H1 (cell line): ENCODE measurements around the gene HMG20A. TPM values are rescaled to one million over a fixed set of nuclear protein-coding genes. Genes with fewer than 3 reads are reported as not detected.

ENCODE experiments used
- CTCF ChIA-PET: fragments of 300-600 bp; sonication (Branson Sonifier 250); formaldehyde crosslinking; loops from one replicate; lab custom pipeline; 2021; ENCODE audit not compliant: partially characterized antibody; lab: Charles Lee
- POLR2A ChIA-PET: fragments of 300-600 bp; sonication (Branson Sonifier 250); formaldehyde crosslinking; loops from one replicate; lab custom pipeline; 2021; ENCODE audit warnings: inconsistent platforms; ENCODE audit not compliant: partially characterized antibody; lab: Charles Lee
- DNase-seq, 2 experiments: peaks; one replicate each; pipeline versions ENCODE4 v3.0.0 to v3.0.0-alpha.2; 2010 to 2022; ENCODE audit warnings: low spot score in 2 of 2, low read depth in 1 of 2, mixed read lengths in 1 of 2
- FAIRE-seq: peaks from 2 replicates; lab custom pipeline; 2011; peaks lifted over from hg19 to GRCh38; lab: Jason Lieb, UNC
- H2AFZ ChIP-seq: 2 replicates; pipeline ENCODE4 v1.8.1; 2012; ENCODE audit warnings: low read length, inconsistent platforms
- H2AK5ac ChIP-seq: 2 replicates; pipeline ENCODE4 v1.6.1; 2013; ENCODE audit warnings: low read depth, low read length
- H2BK120ac ChIP-seq: replicated peaks from 2 replicates; pipeline ENCODE3; 2013; ENCODE audit warnings: low read depth, low read length, inconsistent platforms
- H2BK12ac ChIP-seq: 2 replicates; pipeline ENCODE4 v1.6.1; 2013; ENCODE audit warnings: low read depth, low read length
- H2BK15ac ChIP-seq: 2 replicates; pipeline ENCODE4 v1.6.1; 2013; ENCODE audit warnings: low read length
- H2BK20ac ChIP-seq: 2 replicates; pipeline ENCODE4 v1.6.1; 2013; ENCODE audit warnings: low read length
- H2BK5ac ChIP-seq: 2 replicates; pipeline ENCODE4 v1.6.1; 2013; ENCODE audit warnings: low read depth, low read length
- H3K14ac ChIP-seq: 2 replicates; pipeline ENCODE4 v1.6.1; 2013; ENCODE audit warnings: inconsistent platforms; ENCODE audit not compliant: insufficient read length
- H3K18ac ChIP-seq: 2 replicates; pipeline ENCODE4 v1.6.1; 2013; ENCODE audit warnings: low read length; ENCODE audit errors: extremely low read depth
- H3K23ac ChIP-seq: 2 replicates; pipeline ENCODE4 v1.6.1; 2013; ENCODE audit warnings: inconsistent platforms; ENCODE audit not compliant: insufficient read length
- H3K23me2 ChIP-seq: 2 replicates; pipeline ENCODE4 v1.6.1; 2013; ENCODE audit warnings: low read depth, low read length
- H3K27ac ChIP-seq: 2 replicates; pipeline ENCODE4 v1.6.1; 2011; ENCODE audit warnings: low read depth, low read length, inconsistent platforms
- H3K27me3 ChIP-seq, 4 experiments: replicated peaks in 1 of 4; 1 replicate in 1 of 4; 2 replicates in 3 of 4; pipeline versions ENCODE4 v1.6.1 to v1.8.1; 2011 to 2013; ENCODE audit warnings: low read length in 3 of 4, mild to moderate bottlenecking in 3 of 4, inconsistent platforms in 2 of 4, mixed read lengths in 2 of 4, moderate library complexity in 1 of 4; ENCODE audit not compliant: control insufficient read depth in 3 of 4, insufficient read depth in 3 of 4; ENCODE audit errors: extremely low read depth in 1 of 4
- H3K36me3 ChIP-seq, 4 experiments: 2 replicates each; pipeline versions ENCODE4 v1.6.1 to v1.8.1; 2011 to 2013; ENCODE audit warnings: mild to moderate bottlenecking in 4 of 4, low read length in 3 of 4, moderate library complexity in 2 of 4, control low read depth in 1 of 4, inconsistent platforms in 1 of 4; ENCODE audit not compliant: insufficient read depth in 4 of 4, control insufficient read depth in 2 of 4
- H3K4ac ChIP-seq: replicated peaks from 2 replicates; pipeline ENCODE3; 2013; ENCODE audit warnings: low read length, low read depth, mixed read lengths, inconsistent platforms; ENCODE audit not compliant: insufficient read length
- H3K4me1 ChIP-seq, 4 experiments: replicated peaks in 1 of 4; 1 replicate in 1 of 4; 2 replicates in 3 of 4; pipeline versions ENCODE4 v1.6.1 to v1.8.1; 2011 to 2013; ENCODE audit warnings: low read length in 3 of 4, inconsistent platforms in 2 of 4, mixed read lengths in 1 of 4; ENCODE audit not compliant: insufficient read depth in 4 of 4, control insufficient read depth in 3 of 4
- H3K4me2 ChIP-seq, 2 experiments: 2 replicates each; pipeline versions ENCODE4 v1.6.1 to v1.8.1; 2011 to 2013; ENCODE audit warnings: low read depth in 2 of 2, low read length in 2 of 2, control low read depth in 1 of 2, inconsistent platforms in 1 of 2, mild to moderate bottlenecking in 1 of 2; ENCODE audit not compliant: insufficient read depth in 1 of 2
- H3K4me3 ChIP-seq, 4 experiments: fragments of 200-600, 300-600 bp in 1 of 4; sonication (generic), shearing (Covaris generic), sonication (Bioruptor Twin) in 1 of 4; 2 replicates each; pipeline versions ENCODE4 v1.5.1 to v1.8.1; 2011 to 2016; ENCODE audit warnings: low read length in 4 of 4, low read depth in 3 of 4, control low read depth in 2 of 4, inconsistent platforms in 2 of 4, mild to moderate bottlenecking in 2 of 4, mixed read lengths in 1 of 4, moderate library complexity in 1 of 4; ENCODE audit not compliant: insufficient read depth in 2 of 4; ENCODE audit errors: extremely low read depth in 1 of 4
- H3K56ac ChIP-seq: replicated peaks from 2 replicates; pipeline ENCODE3; 2013; ENCODE audit warnings: low read depth, mild to moderate bottlenecking, mixed read lengths, low read length, inconsistent platforms; ENCODE audit not compliant: insufficient read length
- H3K79me1 ChIP-seq: 2 replicates; pipeline ENCODE4 v1.6.1; 2013; ENCODE audit warnings: low read depth, low read length, control low read depth
- H3K79me2 ChIP-seq, 2 experiments: 2 replicates each; pipeline versions ENCODE4 v1.6.1 to v1.8.1; 2012 to 2013; ENCODE audit warnings: low read length in 2 of 2, mild to moderate bottlenecking in 2 of 2, inconsistent platforms in 1 of 2; ENCODE audit not compliant: insufficient read depth in 2 of 2, control insufficient read depth in 1 of 2
- H3K9ac ChIP-seq, 4 experiments: replicated peaks in 1 of 4; 1 replicate in 1 of 4; 2 replicates in 3 of 4; pipeline versions ENCODE4 v1.6.1 to v1.8.1; 2011 to 2013; ENCODE audit warnings: low read depth in 3 of 4, low read length in 3 of 4, control low read depth in 2 of 4, mild to moderate bottlenecking in 2 of 4, moderate library complexity in 2 of 4, inconsistent platforms in 1 of 4; ENCODE audit errors: extremely low read depth in 1 of 4
- H3K9me3 ChIP-seq, 2 experiments: 2 replicates each; pipeline versions ENCODE4 v1.6.1 to v1.8.1; 2012 to 2013; ENCODE audit warnings: mild to moderate bottlenecking in 2 of 2, moderate library complexity in 2 of 2, control low read depth in 1 of 2, inconsistent platforms in 1 of 2, low read depth in 1 of 2, low read length in 1 of 2, mixed read lengths in 1 of 2; ENCODE audit not compliant: insufficient read depth in 2 of 2
- H4K20me1 ChIP-seq, 2 experiments: replicated peaks in 1 of 2; 2 replicates each; pipeline versions ENCODE3 to v1.8.1; 2011 to 2013; ENCODE audit warnings: inconsistent platforms in 2 of 2, low read length in 2 of 2, mild to moderate bottlenecking in 1 of 2; ENCODE audit not compliant: insufficient read depth in 2 of 2, control insufficient read depth in 1 of 2
- H4K5ac ChIP-seq: 2 replicates; pipeline ENCODE4 v1.6.1; 2013; ENCODE audit warnings: low read length, low read depth, mixed read lengths, inconsistent platforms; ENCODE audit not compliant: insufficient read length
- H4K8ac ChIP-seq: 2 replicates; pipeline ENCODE4 v1.8.0; 2013; ENCODE audit warnings: mild to moderate bottlenecking, moderate library complexity, low read length, inconsistent platforms; ENCODE audit not compliant: insufficient read depth; ENCODE audit errors: extremely low read depth
- H4K91ac ChIP-seq: replicated peaks from 2 replicates; pipeline ENCODE3; 2013; ENCODE audit warnings: low read length, mixed read lengths, inconsistent platforms; ENCODE audit not compliant: insufficient read length
- BRCA1 ChIP-seq: IDR thresholded peaks from 2 replicates; pipeline ENCODE4 v1.6.1; 2012; ENCODE audit warnings: low read depth, low read length, improper control_type of control experiment
- CTCF ChIP-seq, 3 experiments: IDR thresholded peaks; 1 replicate in 2 of 3; 2 replicates in 1 of 3; pipeline versions ENCODE4 v1.5.1 to v1.6.1; 2011; ENCODE audit warnings: low read length in 3 of 3, mild to moderate bottlenecking in 3 of 3, inconsistent platforms in 2 of 3, low read depth in 1 of 3, moderate library complexity in 1 of 3; ENCODE audit not compliant: insufficient read depth in 1 of 3; ENCODE audit errors: control extremely low read depth in 1 of 3
- GTF2F1 ChIP-seq: IDR thresholded peaks from 2 replicates; pipeline ENCODE4 v1.6.1; 2012; ENCODE audit warnings: low read depth, low read length, improper control_type of control experiment, borderline replicate concordance
- JUND ChIP-seq: IDR thresholded peaks from 2 replicates; pipeline ENCODE4 v1.6.1; 2011; ENCODE audit warnings: mild to moderate bottlenecking, improper control_type of control experiment, low read length
- SIRT6 ChIP-seq: IDR thresholded peaks from one replicate; pipeline ENCODE4 v1.7.1; 2012; ENCODE audit warnings: low read length, inconsistent platforms
- WGBS, 2 experiments: shearing (Covaris generic) in 1 of 2; methylation state at CpG; one replicate each; pipeline versions ENCODE4 v1.1.6 to v1.1.7; 2013 to 2015; ENCODE audit warnings: low lambda C conversion rate in 2 of 2, mixed read lengths in 2 of 2, inconsistent platforms in 1 of 2, low coverage in 1 of 2, missing lambda C conversion rate in 1 of 2; ENCODE audit not compliant: insufficient replicate concordance in 2 of 2, insufficient coverage in 1 of 2, insufficient read length in 1 of 2; ENCODE audit errors: extremely low coverage in 1 of 2, missing lambda C conversion rate in 1 of 2; 5-methylcytosine and 5-hydroxymethylcytosine counted together
- polyA plus RNA-seq, 7 experiments: library from polyadenylated mRNA; depleted of rRNA in 3 of 7; stranded (reverse) in 5 of 7; unstranded in 2 of 7; fragments of >200 nt in 5 of 7; fragments of 200-250 nt in 2 of 7; gene quantifications; 1 replicate in 5 of 7; 2 replicates in 1 of 7; 4 replicates in 1 of 7; pipeline versions ENCODE4 v1.2.1 to v1.2.3, GENCODE V29; 2011 to 2013; ENCODE audit warnings: missing spikeins in 2 of 7, mixed read lengths in 2 of 7
- total RNA-seq: library from RNA; stranded (reverse); fragmentation: NEBNext Ultra II Directional; extraction: Animal tissue kit (Norgen Biotek cat#: 25700); gene quantifications from 2 replicates; pipeline ENCODE4 v1.2.1, GENCODE V29; 2021

HMG20A gene
- total and polyA plus RNA-seq, 2 of the 8 experiments (the other 6 are each of a cell fraction or from before 2014, with no cell fraction given), result 52.1 to 59.7 TPM

GRCh38 chr15:77506311-77507142, 85.8 kb downstream of the HMG20A start:
- H3K23me2 ChIP-seq, result no peaks in the 10 kb centered on the region; the same call in 1 of the 2 replicates
- FAIRE-seq (no peak), DNase-seq (peak in 1 of 2 experiments; percentile 52)
- H3K79me1 ChIP-seq, result no peaks in the 10 kb centered on the region
- peaks cover 16 to 33% (median 27%) of the 10 kb centered on the region in 4 experiments for H3K4me1 ChIP-seq
- H3K27me3 ChIP-seq, result no peaks in the 10 kb centered on the region
- peak overlapping the region; percentile 94; the same call in 1 of the 2 replicates for H2BK12ac ChIP-seq
- H3K36me3 ChIP-seq, result no peaks in the 10 kb centered on the region
- H4K8ac ChIP-seq, result no peak overlapping the region
- H3K56ac ChIP-seq, result no peak overlapping the region
- H2BK5ac ChIP-seq, result no peak overlapping the region; the same call in 1 of the 2 replicates
- TF ChIP-seq SIRT6 (no peak), JUND (no peak), GTF2F1 (no peak), CTCF (IDR thresholded peaks at IDR 0.05; ENCODE audit: control extremely low read depth in 1 of 3, insufficient read depth in 1 of 3, low read depth in 1 of 3, low read length in 3 of 3) (peak in 2 of 3 experiments; percentile 7 to 21; a peak in 2 of 4 replicates), BRCA1 (no peak)
- no peaks in the 10 kb centered on the region for H4K20me1 ChIP-seq
- no peak overlapping the region for H2AFZ ChIP-seq
- H3K4ac ChIP-seq, result peak overlapping the region; percentile 61
- CTCF ChIA-PET, result interaction anchor here (0.9 to 7.7 kb wide), 9 partner anchors 9 to 388 kb away, joined by 3 to 72 read pairs (median 8); no protein-coding TSS in a partner anchor
- no peak overlapping the region for H3K4me2 ChIP-seq
- H2AK5ac ChIP-seq, result no peak overlapping the region; the same call in 1 of the 2 replicates
- H3K23ac ChIP-seq, result no peak overlapping the region
- no peak overlapping the region for H3K14ac ChIP-seq
- no peak overlapping the region for H3K27ac ChIP-seq
- peak overlapping the region; percentile 66; the same call in 1 of the 2 replicates for H3K18ac ChIP-seq
- no peak overlapping the region for H3K4me3 ChIP-seq
- H4K5ac ChIP-seq, result no peak overlapping the region
- peak overlapping the region; percentile 82; the same call in 1 of the 2 replicates for H2BK20ac ChIP-seq
- H2BK120ac ChIP-seq, result no peak overlapping the region
- H2BK15ac ChIP-seq, result peak overlapping the region; percentile 25
- WGBS, 2 experiments, result 85% methylated on average over 20 of the region's 20 CpGs; no CpG with 5 or more reads in 1 of the 2 experiments
- H3K9ac ChIP-seq, result no peak overlapping the region; a peak in 1 of 7 replicates
- POLR2A ChIA-PET, result interaction anchor here (0.8 to 3.9 kb wide), 3 partner anchors 9 to 35 kb away, joined by 3 to 39 read pairs (median 6); no protein-coding TSS in a partner anchor
- no peaks in the 10 kb centered on the region for H3K9me3 ChIP-seq
- H4K91ac ChIP-seq, result peak overlapping the region; percentile 76
- no peaks in the 10 kb centered on the region for H3K79me2 ChIP-seq
